ENCODE results near the gene CCDC12.

GRCh38 chr3:47000198-47000815, 23.8 kb upstream of the CCDC12 start:
- no peak for TF ChIP-seq CTCF (IDR thresholded peaks at IDR 0.05)
- no peak for TF ChIP-seq EZH2phosphoT487 (IDR thresholded peaks at IDR 0.05)
